Measurements from ENCODE around the gene ERO1A. TPM values are rescaled to one million over a fixed set of nuclear protein-coding genes. Genes with fewer than 3 reads are reported as not detected.

Gene ERO1A
- total and polyA plus RNA-seq, 2 experiments from 2014 or later, result 41.6 to 91.1 TPM

GRCh38 chr14:52660832-52661231 is 34.5 kb downstream of the ERO1A start:
- Histone ChIP-seq H3K79me2 (no peaks in the 10 kb centered on the region), H3K4me3 (no peak overlapping the region), H3K4me2 (no peak overlapping the region), H3K27me3 (no peaks in the 10 kb centered on the region), H3K9me2 (replicated peaks; ENCODE audit: insufficient read depth) (no peaks in the 10 kb centered on the region), H2AFZ (no peak overlapping the region), H3K4me1 (ENCODE audit: insufficient read depth) (no peaks in the 10 kb centered on the region), H3K36me3 (replicated peaks; ENCODE audit: insufficient read depth, low read depth) (no peaks in the 10 kb centered on the region), H3K27ac (no peak overlapping the region), H3K9me3 (ENCODE audit: low read depth) (no peaks in the 10 kb centered on the region), H4K20me1 (ENCODE audit: insufficient read depth, poor library complexity, severe bottlenecking) (no peaks in the 10 kb centered on the region)
- 81% methylated on average over 1 of the region's 1 CpG for WGBS (ENCODE audit: low lambda C conversion rate, missing lambda C conversion rate)
- TF ChIP-seq EZH2phosphoT487 (IDR thresholded peaks at IDR 0.05; ENCODE audit: low read depth, severe bottlenecking, unreplicated experiment) (no peak), EZH2 (IDR thresholded peaks at IDR 0.05; ENCODE audit: borderline replicate concordance) (no peak)
- TF ChIP-seq, protein P1, sequence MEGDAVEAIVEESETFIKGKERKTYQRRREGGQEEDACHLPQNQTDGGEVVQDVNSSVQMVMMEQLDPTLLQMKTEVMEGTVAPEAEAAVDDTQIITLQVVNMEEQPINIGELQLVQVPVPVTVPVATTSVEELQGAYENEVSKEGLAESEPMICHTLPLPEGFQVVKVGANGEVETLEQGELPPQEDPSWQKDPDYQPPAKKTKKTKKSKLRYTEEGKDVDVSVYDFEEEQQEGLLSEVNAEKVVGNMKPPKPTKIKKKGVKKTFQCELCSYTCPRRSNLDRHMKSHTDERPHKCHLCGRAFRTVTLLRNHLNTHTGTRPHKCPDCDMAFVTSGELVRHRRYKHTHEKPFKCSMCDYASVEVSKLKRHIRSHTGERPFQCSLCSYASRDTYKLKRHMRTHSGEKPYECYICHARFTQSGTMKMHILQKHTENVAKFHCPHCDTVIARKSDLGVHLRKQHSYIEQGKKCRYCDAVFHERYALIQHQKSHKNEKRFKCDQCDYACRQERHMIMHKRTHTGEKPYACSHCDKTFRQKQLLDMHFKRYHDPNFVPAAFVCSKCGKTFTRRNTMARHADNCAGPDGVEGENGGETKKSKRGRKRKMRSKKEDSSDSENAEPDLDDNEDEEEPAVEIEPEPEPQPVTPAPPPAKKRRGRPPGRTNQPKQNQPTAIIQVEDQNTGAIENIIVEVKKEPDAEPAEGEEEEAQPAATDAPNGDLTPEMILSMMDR (IDR thresholded peaks at IDR 0.05; ENCODE audit: poor library complexity), result no peak
- no peak for DNase-seq (ENCODE audit: low spot score)

DNA sequence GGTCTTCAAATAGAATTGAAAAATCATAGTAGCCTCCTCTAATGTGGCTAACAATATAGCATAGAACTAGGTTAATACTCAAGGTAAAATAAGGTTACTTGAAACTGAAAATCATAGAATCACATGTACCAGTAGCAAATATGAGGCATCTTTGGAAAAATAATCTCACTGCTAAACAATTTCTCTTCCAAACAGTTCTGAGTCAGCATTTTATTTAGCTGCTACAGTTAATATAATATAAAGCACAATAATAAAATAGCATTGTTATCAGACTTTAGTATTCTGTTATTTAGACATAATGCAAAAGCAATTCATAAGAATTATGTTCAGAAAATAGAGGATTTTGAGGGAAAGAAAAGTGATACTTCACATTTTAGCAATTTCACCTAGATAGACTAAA is 35.0 kb downstream of the ERO1A start:
- no peaks in the 10 kb centered on the region for H3K9me3 ChIP-seq (ENCODE audit: low read depth)
- H3K4me3 ChIP-seq, result no peak overlapping the region
- no peaks in the 10 kb centered on the region for H3K79me2 ChIP-seq
- no peak overlapping the region for H2AFZ ChIP-seq
- DNase-seq (ENCODE audit: low spot score), result no peak
- H3K36me3 ChIP-seq (replicated peaks; ENCODE audit: insufficient read depth, low read depth), result no peaks in the 10 kb centered on the region
- H4K20me1 ChIP-seq (ENCODE audit: insufficient read depth, poor library complexity, severe bottlenecking), result no peaks in the 10 kb centered on the region
- no peaks in the 10 kb centered on the region for H3K27me3 ChIP-seq
- H3K4me1 ChIP-seq (ENCODE audit: insufficient read depth), result no peaks in the 10 kb centered on the region
- H3K4me2 ChIP-seq, result no peak overlapping the region
- H3K27ac ChIP-seq, result no peak overlapping the region
- no peaks in the 10 kb centered on the region for H3K9me2 ChIP-seq (replicated peaks; ENCODE audit: insufficient read depth)
- TF ChIP-seq EZH2phosphoT487 (IDR thresholded peaks at IDR 0.05; ENCODE audit: low read depth, severe bottlenecking, unreplicated experiment) (no peak), EZH2 (IDR thresholded peaks at IDR 0.05; ENCODE audit: borderline replicate concordance) (no peak)
- TF ChIP-seq, protein P1 (IDR thresholded peaks at IDR 0.05; ENCODE audit: poor library complexity), result no peak

- Histone ChIP-seq H3K4me2 (no peak overlapping the region), H3K4me3 (no peak overlapping the region), H3K27ac (no peak overlapping the region), H3K27me3 (no peaks in the 10 kb centered on the region), H3K9me2 (replicated peaks; ENCODE audit: insufficient read depth) (no peaks in the 10 kb centered on the region), H3K79me2 (no peaks in the 10 kb centered on the region), H3K36me3 (replicated peaks; ENCODE audit: insufficient read depth, low read depth) (no peaks in the 10 kb centered on the region), H2AFZ (no peak overlapping the region), H4K20me1 (ENCODE audit: insufficient read depth, poor library complexity, severe bottlenecking) (no peaks in the 10 kb centered on the region), H3K9me3 (ENCODE audit: low read depth) (no peaks in the 10 kb centered on the region), H3K4me1 (ENCODE audit: insufficient read depth) (no peaks in the 10 kb centered on the region)
- DNase-seq (ENCODE audit: low spot score), result no peak
- TF ChIP-seq EZH2phosphoT487 (IDR thresholded peaks at IDR 0.05; ENCODE audit: low read depth, severe bottlenecking, unreplicated experiment) (no peak), EZH2 (IDR thresholded peaks at IDR 0.05; ENCODE audit: borderline replicate concordance) (no peak)
- TF ChIP-seq, protein P1 (IDR thresholded peaks at IDR 0.05; ENCODE audit: poor library complexity), result no peak
These were observed 38.5 kb downstream of the ERO1A start for GRCh38 chr14:52656905-52657304.

- no peaks in the 10 kb centered on the region for H4K20me1 ChIP-seq (ENCODE audit: insufficient read depth, poor library complexity, severe bottlenecking)
- no peak overlapping the region for H3K4me2 ChIP-seq
- no peak overlapping the region for H3K4me3 ChIP-seq
- no peaks in the 10 kb centered on the region for H3K4me1 ChIP-seq (ENCODE audit: insufficient read depth)
- H3K27me3 ChIP-seq, result no peaks in the 10 kb centered on the region
- no peaks in the 10 kb centered on the region for H3K36me3 ChIP-seq (replicated peaks; ENCODE audit: insufficient read depth, low read depth)
- 91% methylated on average over 6 of the region's 6 CpGs for WGBS (ENCODE audit: low lambda C conversion rate, missing lambda C conversion rate)
- no peaks in the 10 kb centered on the region for H3K9me2 ChIP-seq (replicated peaks; ENCODE audit: insufficient read depth)
- no peak for DNase-seq (ENCODE audit: low spot score)
- no peak overlapping the region for H2AFZ ChIP-seq
- TF ChIP-seq EZH2phosphoT487 (IDR thresholded peaks at IDR 0.05; ENCODE audit: low read depth, severe bottlenecking, unreplicated experiment), result no peak
- TF ChIP-seq, protein P1 (IDR thresholded peaks at IDR 0.05; ENCODE audit: poor library complexity), result no peak
- no peak for TF ChIP-seq EZH2 (IDR thresholded peaks at IDR 0.05; ENCODE audit: borderline replicate concordance)
- H3K79me2 ChIP-seq, result no peaks in the 10 kb centered on the region
- H3K9me3 ChIP-seq (ENCODE audit: low read depth), result no peaks in the 10 kb centered on the region
- no peak overlapping the region for H3K27ac ChIP-seq
These were observed 44.6 kb downstream of the ERO1A start for GRCh38 chr14:52650774-52651173.

Data from hepatocyte (in vitro differentiated cells).